ENCODE measurements around the gene PDE8A. TPM values are rescaled to one million over a fixed set of nuclear protein-coding genes. Genes with fewer than 3 reads are reported as not detected.

PDE8A gene
- total and polyA plus RNA-seq, 2 experiments from 2014 or later, result 5.6 to 7.5 TPM

DNA sequence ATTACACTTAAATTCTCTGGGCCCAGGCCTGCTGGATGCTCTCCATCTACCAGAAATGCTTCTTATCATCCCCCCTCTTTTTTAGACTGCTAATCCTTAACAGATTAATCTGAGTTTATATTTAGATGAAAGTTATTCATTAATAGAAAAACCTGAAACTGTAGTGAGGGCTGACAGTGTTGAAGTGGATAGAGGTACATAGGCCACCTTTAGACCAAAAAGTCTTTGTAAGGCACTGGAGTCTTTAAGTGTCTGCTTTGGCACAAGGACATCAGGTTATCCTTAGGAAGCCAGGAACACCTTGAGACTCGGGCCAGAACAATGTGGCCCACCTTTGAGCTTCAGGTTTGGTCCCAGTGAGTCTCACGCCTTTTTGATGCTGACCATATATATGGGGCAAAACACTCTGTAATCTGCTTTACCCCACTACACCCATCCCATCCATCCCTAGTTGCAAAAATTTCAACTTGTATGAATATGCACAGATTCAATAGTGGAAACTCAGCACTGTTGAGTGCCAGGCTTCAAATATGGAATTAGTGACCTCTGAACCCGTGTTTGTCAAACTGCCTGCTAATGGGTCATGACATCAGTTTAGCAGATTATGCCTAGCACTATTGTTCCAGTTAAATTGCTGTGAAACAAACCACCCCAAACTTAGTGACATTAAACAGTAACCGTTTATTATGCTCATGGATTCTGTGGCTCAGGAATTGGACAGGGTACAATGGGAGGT is 44.0 kb downstream of the PDE8A start:
- peaks cover 24% of the 10 kb centered on the region for H3K4me1 Mint-ChIP-seq
- no peaks in the 10 kb centered on the region for H3F3A ChIP-seq (replicated peaks; ENCODE audit: low read depth)
- DNase-seq (ENCODE audit: low spot score), result no peak
- no peaks in the 10 kb centered on the region; the same call in 1 of the 2 replicates for H4K20me1 ChIP-seq (replicated peaks; ENCODE audit: insufficient read depth)
- no peak overlapping the region for H3K4me2 ChIP-seq
- H3K27me3 Mint-ChIP-seq (ENCODE audit: insufficient read depth, low read depth, poor library complexity), result peaks cover 1% of the 10 kb centered on the region
- H3K27me3 ChIP-seq (ENCODE audit: insufficient read depth), result no peaks in the 10 kb centered on the region
- no peak for ATAC-seq
- H3K27ac Mint-ChIP-seq, result no peak overlapping the region
- no peaks in the 10 kb centered on the region for H3K9me2 ChIP-seq (ENCODE audit: insufficient read depth)
- peaks cover 17% of the 10 kb centered on the region for H3K79me2 ChIP-seq (replicated peaks; ENCODE audit: insufficient read depth)
- H3K4me1 ChIP-seq (ENCODE audit: insufficient read depth), result peaks cover 28% of the 10 kb centered on the region
- no peaks in the 10 kb centered on the region for H3K36me3 Mint-ChIP-seq (ENCODE audit: low read depth)
- no peaks in the 10 kb centered on the region for H3K9me3 Mint-ChIP-seq
- H3K4me3 ChIP-seq, result no peak overlapping the region
- H2AFZ ChIP-seq, result no peak overlapping the region
- TF ChIP-seq EZH2phosphoT487 (IDR thresholded peaks at IDR 0.05; ENCODE audit: unreplicated experiment), result no peak
- no peak for TF ChIP-seq EZH2 (IDR thresholded peaks at IDR 0.05; ENCODE audit: low read depth, unreplicated experiment)
- TF ChIP-seq, protein P1, sequence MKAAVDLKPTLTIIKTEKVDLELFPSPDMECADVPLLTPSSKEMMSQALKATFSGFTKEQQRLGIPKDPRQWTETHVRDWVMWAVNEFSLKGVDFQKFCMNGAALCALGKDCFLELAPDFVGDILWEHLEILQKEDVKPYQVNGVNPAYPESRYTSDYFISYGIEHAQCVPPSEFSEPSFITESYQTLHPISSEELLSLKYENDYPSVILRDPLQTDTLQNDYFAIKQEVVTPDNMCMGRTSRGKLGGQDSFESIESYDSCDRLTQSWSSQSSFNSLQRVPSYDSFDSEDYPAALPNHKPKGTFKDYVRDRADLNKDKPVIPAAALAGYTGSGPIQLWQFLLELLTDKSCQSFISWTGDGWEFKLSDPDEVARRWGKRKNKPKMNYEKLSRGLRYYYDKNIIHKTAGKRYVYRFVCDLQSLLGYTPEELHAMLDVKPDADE (IDR thresholded peaks at IDR 0.05), result no peak
- no peak for TF ChIP-seq POLR2AphosphoS5 (IDR thresholded peaks at IDR 0.05; ENCODE audit: low read depth)
- TF ChIP-seq STAT1 (IDR thresholded peaks at IDR 0.05; ENCODE audit: unreplicated experiment), result no peak
- TF ChIP-seq, protein P2, sequence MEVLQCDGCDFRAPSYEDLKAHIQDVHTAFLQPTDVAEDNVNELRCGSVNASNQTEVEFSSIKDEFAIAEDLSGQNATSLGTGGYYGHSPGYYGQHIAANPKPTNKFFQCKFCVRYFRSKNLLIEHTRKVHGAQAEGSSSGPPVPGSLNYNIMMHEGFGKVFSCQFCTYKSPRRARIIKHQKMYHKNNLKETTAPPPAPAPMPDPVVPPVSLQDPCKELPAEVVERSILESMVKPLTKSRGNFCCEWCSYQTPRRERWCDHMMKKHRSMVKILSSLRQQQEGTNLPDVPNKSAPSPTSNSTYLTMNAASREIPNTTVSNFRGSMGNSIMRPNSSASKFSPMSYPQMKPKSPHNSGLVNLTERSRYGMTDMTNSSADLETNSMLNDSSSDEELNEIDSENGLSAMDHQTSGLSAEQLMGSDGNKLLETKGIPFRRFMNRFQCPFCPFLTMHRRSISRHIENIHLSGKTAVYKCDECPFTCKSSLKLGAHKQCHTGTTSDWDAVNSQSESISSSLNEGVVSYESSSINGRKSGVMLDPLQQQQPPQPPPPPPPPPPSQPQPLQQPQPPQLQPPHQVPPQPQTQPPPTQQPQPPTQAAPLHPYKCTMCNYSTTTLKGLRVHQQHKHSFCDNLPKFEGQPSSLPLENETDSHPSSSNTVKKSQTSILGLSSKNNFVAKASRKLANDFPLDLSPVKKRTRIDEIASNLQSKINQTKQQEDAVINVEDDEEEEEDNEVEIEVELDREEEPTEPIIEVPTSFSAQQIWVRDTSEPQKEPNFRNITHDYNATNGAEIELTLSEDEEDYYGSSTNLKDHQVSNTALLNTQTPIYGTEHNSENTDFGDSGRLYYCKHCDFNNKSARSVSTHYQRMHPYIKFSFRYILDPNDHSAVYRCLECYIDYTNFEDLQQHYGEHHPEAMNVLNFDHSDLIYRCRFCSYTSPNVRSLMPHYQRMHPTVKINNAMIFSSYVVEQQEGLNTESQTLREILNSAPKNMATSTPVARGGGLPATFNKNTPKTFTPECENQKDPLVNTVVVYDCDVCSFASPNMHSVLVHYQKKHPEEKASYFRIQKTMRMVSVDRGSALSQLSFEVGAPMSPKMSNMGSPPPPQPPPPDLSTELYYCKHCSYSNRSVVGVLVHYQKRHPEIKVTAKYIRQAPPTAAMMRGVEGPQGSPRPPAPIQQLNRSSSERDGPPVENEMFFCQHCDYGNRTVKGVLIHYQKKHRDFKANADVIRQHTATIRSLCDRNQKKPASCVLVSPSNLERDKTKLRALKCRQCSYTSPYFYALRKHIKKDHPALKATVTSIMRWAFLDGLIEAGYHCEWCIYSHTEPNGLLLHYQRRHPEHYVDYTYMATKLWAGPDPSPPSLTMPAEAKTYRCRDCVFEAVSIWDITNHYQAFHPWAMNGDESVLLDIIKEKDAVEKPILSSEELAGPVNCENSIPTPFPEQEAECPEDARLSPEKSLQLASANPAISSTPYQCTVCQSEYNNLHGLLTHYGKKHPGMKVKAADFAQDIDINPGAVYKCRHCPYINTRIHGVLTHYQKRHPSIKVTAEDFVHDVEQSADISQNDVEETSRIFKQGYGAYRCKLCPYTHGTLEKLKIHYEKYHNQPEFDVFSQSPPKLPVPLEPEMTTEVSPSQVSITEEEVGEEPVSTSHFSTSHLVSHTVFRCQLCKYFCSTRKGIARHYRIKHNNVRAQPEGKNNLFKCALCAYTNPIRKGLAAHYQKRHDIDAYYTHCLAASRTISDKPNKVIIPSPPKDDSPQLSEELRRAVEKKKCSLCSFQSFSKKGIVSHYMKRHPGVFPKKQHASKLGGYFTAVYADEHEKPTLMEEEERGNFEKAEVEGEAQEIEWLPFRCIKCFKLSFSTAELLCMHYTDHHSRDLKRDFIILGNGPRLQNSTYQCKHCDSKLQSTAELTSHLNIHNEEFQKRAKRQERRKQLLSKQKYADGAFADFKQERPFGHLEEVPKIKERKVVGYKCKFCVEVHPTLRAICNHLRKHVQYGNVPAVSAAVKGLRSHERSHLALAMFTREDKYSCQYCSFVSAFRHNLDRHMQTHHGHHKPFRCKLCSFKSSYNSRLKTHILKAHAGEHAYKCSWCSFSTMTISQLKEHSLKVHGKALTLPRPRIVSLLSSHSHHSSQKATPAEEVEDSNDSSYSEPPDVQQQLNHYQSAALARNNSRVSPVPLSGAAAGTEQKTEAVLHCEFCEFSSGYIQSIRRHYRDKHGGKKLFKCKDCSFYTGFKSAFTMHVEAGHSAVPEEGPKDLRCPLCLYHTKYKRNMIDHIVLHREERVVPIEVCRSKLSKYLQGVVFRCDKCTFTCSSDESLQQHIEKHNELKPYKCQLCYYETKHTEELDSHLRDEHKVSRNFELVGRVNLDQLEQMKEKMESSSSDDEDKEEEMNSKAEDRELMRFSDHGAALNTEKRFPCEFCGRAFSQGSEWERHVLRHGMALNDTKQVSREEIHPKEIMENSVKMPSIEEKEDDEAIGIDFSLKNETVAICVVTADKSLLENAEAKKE (CRISPR knock-in tag; IDR thresholded peaks at IDR 0.05), result no peak
- no peak for TF ChIP-seq ZNF114 (CRISPR knock-in tag; IDR thresholded peaks at IDR 0.05)
- TF ChIP-seq, protein P3, sequence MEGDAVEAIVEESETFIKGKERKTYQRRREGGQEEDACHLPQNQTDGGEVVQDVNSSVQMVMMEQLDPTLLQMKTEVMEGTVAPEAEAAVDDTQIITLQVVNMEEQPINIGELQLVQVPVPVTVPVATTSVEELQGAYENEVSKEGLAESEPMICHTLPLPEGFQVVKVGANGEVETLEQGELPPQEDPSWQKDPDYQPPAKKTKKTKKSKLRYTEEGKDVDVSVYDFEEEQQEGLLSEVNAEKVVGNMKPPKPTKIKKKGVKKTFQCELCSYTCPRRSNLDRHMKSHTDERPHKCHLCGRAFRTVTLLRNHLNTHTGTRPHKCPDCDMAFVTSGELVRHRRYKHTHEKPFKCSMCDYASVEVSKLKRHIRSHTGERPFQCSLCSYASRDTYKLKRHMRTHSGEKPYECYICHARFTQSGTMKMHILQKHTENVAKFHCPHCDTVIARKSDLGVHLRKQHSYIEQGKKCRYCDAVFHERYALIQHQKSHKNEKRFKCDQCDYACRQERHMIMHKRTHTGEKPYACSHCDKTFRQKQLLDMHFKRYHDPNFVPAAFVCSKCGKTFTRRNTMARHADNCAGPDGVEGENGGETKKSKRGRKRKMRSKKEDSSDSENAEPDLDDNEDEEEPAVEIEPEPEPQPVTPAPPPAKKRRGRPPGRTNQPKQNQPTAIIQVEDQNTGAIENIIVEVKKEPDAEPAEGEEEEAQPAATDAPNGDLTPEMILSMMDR (conservative IDR thresholded peaks at IDR 0.05; ENCODE audit: low read depth in 2 of 2), result no peak
- TF ChIP-seq JUNB (IDR thresholded peaks at IDR 0.05; ENCODE audit: unreplicated experiment), result no peak
- TF ChIP-seq, protein P4, sequence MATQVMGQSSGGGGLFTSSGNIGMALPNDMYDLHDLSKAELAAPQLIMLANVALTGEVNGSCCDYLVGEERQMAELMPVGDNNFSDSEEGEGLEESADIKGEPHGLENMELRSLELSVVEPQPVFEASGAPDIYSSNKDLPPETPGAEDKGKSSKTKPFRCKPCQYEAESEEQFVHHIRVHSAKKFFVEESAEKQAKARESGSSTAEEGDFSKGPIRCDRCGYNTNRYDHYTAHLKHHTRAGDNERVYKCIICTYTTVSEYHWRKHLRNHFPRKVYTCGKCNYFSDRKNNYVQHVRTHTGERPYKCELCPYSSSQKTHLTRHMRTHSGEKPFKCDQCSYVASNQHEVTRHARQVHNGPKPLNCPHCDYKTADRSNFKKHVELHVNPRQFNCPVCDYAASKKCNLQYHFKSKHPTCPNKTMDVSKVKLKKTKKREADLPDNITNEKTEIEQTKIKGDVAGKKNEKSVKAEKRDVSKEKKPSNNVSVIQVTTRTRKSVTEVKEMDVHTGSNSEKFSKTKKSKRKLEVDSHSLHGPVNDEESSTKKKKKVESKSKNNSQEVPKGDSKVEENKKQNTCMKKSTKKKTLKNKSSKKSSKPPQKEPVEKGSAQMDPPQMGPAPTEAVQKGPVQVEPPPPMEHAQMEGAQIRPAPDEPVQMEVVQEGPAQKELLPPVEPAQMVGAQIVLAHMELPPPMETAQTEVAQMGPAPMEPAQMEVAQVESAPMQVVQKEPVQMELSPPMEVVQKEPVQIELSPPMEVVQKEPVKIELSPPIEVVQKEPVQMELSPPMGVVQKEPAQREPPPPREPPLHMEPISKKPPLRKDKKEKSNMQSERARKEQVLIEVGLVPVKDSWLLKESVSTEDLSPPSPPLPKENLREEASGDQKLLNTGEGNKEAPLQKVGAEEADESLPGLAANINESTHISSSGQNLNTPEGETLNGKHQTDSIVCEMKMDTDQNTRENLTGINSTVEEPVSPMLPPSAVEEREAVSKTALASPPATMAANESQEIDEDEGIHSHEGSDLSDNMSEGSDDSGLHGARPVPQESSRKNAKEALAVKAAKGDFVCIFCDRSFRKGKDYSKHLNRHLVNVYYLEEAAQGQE (IDR thresholded peaks at IDR 0.05; ENCODE audit: unreplicated experiment), result no peak
- H3K36me3 ChIP-seq (ENCODE audit: insufficient read depth), result no peaks in the 10 kb centered on the region
- no peak overlapping the region for H3K27ac ChIP-seq (ENCODE audit: low read depth)
- no peak overlapping the region for H3K4me3 Mint-ChIP-seq
